Activated CD8-positive, alpha-beta memory T cell treated with anti-CD3 and anti-CD28 coated beads, Interleukin-2, amount 50 U/mL, for 4 hours (primary cell): Measurements from ENCODE around the gene FUT2.

Experiments used
- DNase-seq: peaks from one replicate; pipeline ENCODE4 v3.0.0-alpha.2; 2020

FUT2 gene

GRCh38 chr19:48734625-48735024 lies 38.9 kb downstream of the FUT2 start:
- no peak for DNase-seq

GRCh38 chr19:48735031-48735615 lies 39.4 kb downstream of the FUT2 start:
- DNase-seq: no peak

- no peak for DNase-seq
Observed at GRCh38 chr19:48737360-48737998, 41.7 kb downstream of the FUT2 start.

- peak; percentile 90 for DNase-seq
Observed at GRCh38 chr19:48738557-48739403, 43.0 kb downstream of the FUT2 start.

- DNase-seq: no peak
Observed at GRCh38 chr19:48739404-48740163, 43.8 kb downstream of the FUT2 start.

GRCh38 chr19:48740164-48740972 lies 44.6 kb downstream of the FUT2 start, which contains the start of gene RASIP1:
Gene RASIP1 (minus strand): TSS chr19:48740610. CDS start chr19:48740282, 328 bp downstream.
- no peak for DNase-seq

GRCh38 chr19:48741129-48741999 lies 45.6 kb downstream of the FUT2 start:
- no peak for DNase-seq

- DNase-seq: no peak
Observed at GRCh38 chr19:48742096-48742495, 46.3 kb downstream of the FUT2 start.

- peak; percentile 36 for DNase-seq
Observed at GRCh38 chr19:48745208-48745995, 49.6 kb downstream of the FUT2 start.

GRCh38 chr19:48746110-48746509 lies 50.3 kb downstream of the FUT2 start:
- DNase-seq: no peak

- DNase-seq: no peak
Observed at GRCh38 chr19:48746738-48747575, 51.2 kb downstream of the FUT2 start, which contains the start of gene IZUMO1. Gene IZUMO1 (minus strand): TSS chr19:48746909. CDS start chr19:48745859, 1,050 bp downstream.

- no peak for DNase-seq
Observed at GRCh38 chr19:48749571-48750198, 53.9 kb downstream of the FUT2 start.

- DNase-seq: no peak
Observed at GRCh38 chr19:48750351-48750750, 54.6 kb downstream of the FUT2 start.

GRCh38 chr19:48750771-48751504 lies 55.2 kb downstream of the FUT2 start:
- no peak for DNase-seq

GRCh38 chr19:48751845-48752495 lies 56.2 kb downstream of the FUT2 start:
- no peak for DNase-seq

GRCh38 chr19:48752496-48753365 lies 57.0 kb downstream of the FUT2 start, which contains the start of gene FUT1:
Gene FUT1 (minus strand): TSS chr19:48752641. CDS start chr19:48751281, 1,360 bp downstream.
- no peak for DNase-seq
